PC-9 (cell line): Measurements from ENCODE around the gene VCAN.

ENCODE experiments used
- CTCF ChIP-seq: fragments of 200-600 bp; sonication (generic); conservative IDR thresholded peaks from 2 replicates; pipeline ENCODE4 v1.6.1; 2017; ENCODE audit warnings: mixed run types, antibody characterized with exemption, mild to moderate bottlenecking, moderate library complexity
- EZH2 ChIP-seq: fragments of 200-600 bp; sonication (generic); IDR thresholded peaks from 2 replicates; pipeline ENCODE4 v1.8.0; 2017; ENCODE audit warnings: antibody characterized with exemption, low read depth

GRCh38 chr5:83524991-83525390 lies 53.4 kb downstream of the VCAN start:
- TF ChIP-seq EZH2 (no peak), CTCF (no peak)
